HG03521 (cell line): ENCODE data around the gene CLDN7.

Source experiments
- ATAC-seq: cut with Tn5 transposase; IDR thresholded peaks from one replicate; pipeline ENCODE4 v1.9.1; 2021; ENCODE audit warnings: mild to moderate bottlenecking, moderate library complexity; ENCODE audit not compliant: unreplicated experiment

The CLDN7 gene, protein sequence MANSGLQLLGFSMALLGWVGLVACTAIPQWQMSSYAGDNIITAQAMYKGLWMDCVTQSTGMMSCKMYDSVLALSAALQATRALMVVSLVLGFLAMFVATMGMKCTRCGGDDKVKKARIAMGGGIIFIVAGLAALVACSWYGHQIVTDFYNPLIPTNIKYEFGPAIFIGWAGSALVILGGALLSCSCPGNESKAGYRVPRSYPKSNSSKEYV

GRCh38 chr17:7262192-7262934 is at the start of gene CLDN7:
Gene CLDN7 (minus strand): TSS chr17:7262478. CDS start chr17:7262043, 435 bp downstream.
- ATAC-seq = no peak

GRCh38 chr17:7311110-7311705 is 48.9 kb upstream of the CLDN7 start:
- no peak for ATAC-seq

DNA sequence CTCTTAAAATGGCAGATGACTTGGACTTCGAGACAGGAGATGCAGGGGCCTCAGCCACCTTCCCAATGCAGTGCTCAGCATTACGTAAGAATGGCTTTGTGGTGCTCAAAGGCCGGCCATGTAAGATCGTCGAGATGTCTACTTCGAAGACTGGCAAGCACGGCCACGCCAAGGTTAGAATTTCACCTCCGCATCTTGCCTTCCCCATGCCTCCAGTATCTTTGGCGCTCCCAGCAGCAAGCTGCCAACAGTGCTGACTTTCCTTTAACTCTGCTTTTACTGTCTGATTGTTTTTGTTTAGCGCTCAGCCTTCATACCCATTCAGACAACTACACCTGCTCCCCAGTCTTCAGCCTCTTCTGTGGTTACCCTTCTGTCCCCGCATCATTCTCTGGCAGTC is 47.4 kb upstream of the CLDN7 start:
- ATAC-seq = no peak

DNA sequence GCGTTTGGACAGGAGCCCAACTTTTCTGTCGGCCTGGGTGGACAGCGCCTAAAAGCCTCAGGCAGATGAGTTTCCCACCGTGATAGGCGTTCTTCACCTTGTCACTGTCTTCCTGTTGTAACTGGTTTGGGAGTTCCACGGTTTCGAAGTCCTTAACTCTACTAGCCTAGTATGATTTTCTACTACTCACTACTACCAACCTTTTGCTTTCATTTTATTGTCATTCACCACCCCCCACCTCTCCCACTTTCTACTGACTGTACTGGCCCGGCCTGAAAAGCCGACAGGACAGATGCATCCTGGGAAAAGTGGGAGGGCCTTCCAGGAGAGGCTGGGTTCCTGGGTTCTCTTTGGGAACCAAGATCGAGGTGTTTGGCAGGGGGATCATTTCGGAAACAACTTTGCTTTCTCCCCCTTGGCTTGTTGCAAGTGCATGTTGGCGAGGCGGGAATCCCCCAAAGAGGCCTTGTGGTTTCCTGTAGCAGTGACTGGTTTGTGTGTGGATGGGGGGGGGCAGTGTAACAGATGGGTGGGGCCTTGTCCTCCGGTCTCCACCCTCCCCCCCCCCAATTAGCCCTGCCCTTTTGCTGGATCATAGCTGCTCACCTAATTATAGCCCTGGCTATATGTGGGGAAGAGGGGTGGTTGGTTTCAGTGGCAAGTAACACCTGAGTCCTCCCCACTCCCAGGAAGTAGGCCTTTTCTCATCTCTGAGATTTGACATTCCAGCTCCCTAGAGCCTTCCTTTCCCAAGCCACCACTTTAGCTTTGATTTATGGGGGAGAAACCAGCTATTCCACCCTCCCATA is 46.6 kb upstream of the CLDN7 start:
- ATAC-seq = no peak

DNA sequence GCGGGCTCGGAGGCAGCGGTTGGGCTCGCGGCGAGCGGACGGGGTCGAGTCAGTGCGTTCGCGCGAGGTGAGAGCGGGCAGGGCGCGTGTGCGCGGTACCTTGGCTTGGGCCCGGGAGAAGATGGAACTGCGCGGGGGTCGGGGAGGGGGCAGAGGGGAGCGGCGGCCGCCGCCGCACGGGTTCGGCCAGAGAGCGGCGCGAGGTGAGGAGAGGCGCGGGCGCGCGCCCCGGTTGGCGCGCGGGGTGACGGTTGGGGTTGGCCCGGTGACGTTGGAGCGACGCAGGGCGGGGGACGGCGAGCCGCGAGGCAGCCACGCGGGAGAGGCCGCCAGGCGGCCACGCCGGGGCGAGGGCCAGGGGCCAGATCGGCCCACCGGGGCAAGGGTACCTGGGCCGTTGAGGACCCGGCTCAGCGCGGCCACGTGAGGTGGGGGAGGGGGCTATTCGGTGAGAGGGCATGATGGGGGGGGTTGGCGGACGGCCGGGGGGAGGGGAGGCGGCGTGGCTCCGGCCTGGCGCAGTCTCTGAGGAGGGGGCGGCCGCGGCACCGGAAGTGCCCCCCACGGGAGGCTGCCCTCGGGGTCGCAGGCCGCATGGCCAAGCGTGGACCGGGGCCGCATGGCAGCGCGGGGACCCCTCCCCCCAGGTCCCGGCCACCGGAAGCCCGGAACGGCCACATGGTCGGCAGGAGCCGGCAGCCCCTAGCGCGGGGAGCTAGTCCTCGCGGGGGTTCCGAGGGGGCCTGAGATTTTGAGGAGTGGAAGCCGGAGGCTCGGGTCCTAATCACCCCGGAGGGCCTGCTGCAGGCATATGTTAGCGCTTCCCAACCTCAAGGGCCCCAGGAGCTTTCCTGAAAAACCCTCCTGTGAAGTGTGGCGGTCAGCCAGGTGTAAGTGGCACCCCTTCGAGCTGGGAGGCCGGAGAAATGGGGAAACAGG is 45.7 kb upstream of the CLDN7 start:
- ATAC-seq = peak; percentile 3

DNA sequence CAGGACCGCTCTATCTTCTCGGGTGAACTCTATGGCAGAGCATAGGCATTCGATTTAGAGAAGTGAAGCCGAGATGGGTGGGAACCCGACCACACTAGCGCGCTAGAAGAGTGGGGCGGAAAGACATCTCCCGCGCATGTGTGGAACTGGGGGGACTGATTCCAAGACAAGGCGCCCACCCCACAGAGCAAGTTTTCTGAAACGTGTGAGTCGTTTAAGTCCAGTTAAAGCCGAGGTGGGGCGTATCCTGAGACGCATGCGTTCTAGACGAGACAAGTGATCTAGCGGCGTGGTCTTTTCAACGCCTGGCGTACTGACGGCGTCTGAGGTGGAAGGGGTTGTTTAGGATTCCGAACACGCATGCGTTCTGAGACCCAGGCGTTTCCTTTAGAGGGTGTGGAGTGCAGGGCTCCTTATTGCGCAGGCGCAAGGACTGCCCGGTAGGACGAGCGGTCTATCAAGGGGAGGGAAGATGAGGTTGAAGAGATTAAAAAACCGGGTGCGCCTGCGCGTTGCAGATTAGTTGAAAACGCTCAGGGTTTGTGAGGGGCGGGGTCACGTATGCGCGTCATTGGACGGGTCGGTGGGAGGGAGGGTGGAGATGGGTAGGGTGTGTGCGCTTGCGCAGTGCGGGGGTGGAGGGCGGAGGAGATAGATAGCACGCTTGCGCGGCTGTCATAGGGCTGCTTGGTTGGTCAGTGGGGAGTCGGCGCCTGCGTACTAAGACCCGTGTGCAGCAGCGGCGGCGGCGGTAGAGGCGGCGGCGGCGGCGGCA is 44.8 kb upstream of the CLDN7 start, which contains the start of gene EIF5A:
Gene EIF5A (plus strand): TSS at position 718 of the 775 bp plus-strand sequence. CDS start 2,008 bp downstream, outside the sequence.
- peak; percentile 69 for ATAC-seq

- ATAC-seq = no peak
Observed at GRCh38 chr17:7304179-7304578, 41.9 kb upstream of the CLDN7 start.

- ATAC-seq = no peak
Observed at GRCh38 chr17:7296189-7296861, 34.0 kb upstream of the CLDN7 start.

DNA sequence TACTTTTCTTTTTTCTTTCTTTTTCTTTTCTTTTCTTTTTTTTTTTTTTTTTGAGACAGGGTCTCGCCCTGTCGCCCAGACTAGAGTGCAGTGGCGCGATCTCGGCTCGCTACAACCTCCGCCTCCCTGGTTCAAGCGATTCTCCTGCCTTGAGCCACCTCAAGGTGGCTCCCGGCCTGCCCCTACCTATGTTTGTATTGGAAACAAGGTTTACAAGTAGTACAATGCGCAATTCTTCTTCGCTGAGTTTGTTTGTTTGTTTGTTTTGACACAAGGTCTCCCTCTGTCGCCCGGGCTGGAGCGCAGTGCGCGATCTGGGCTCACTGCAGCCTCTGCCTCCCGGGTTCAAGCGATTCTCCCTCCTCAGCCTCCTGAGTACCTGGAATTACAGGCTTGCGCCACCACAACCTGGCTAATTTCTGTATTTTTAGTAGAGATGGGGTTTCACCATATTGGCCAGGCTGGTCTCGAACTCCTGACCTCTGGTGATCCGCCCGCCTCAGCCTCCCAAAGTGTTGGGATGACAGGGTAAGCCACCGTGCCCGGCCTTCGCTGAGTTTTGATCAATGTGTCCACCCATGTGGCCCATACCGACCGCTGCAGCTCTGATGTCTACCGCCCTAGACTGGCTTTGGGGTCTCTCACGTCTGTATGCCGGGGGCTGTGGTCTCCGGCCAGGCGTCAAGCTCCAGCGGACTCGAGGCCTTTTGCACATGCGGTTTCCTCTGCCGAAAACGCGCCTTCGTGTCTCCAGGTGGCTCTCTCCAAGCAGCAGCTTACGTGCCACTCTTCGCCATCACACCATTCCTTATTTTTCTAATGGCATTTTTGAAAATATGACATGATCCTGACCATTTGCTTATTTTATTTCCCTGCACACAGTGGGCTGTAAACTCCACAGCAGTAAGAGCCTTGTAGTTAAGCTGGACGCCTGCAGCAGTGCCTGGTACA is 33.2 kb upstream of the CLDN7 start:
- no peak for ATAC-seq

DNA sequence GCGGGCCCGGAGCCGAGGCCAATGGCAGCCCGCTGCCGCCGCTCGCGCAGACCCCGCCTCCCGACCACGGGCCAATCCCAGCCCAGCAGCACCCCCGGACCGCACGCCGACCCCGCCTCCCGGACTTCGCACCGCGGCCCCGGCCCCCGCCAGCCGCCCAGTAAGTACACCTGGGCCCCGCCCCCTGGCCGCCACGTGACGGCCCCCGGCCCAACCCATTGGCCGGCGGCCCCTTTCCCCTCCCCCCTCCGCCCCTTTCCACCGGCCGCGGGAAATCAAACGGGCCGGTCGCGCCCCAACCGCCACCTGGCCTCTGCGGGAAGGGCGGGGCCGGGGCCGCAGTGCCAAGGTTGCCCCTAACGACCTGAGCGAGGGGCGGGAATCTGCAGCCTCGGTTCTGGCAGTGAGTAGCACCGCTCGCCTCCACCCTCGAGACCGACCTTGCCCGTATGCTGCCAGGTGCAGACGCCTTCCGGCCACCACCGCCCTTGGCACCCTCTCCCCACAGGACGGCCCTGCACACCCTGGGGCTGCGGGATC is 32.4 kb upstream of the CLDN7 start, which contains the start of gene YBX2:
Gene YBX2 (minus strand): TSS at position 26 of the 540 bp plus-strand sequence. CDS start 139 bp downstream, outside the sequence.
- peak; percentile 54 for ATAC-seq

DNA sequence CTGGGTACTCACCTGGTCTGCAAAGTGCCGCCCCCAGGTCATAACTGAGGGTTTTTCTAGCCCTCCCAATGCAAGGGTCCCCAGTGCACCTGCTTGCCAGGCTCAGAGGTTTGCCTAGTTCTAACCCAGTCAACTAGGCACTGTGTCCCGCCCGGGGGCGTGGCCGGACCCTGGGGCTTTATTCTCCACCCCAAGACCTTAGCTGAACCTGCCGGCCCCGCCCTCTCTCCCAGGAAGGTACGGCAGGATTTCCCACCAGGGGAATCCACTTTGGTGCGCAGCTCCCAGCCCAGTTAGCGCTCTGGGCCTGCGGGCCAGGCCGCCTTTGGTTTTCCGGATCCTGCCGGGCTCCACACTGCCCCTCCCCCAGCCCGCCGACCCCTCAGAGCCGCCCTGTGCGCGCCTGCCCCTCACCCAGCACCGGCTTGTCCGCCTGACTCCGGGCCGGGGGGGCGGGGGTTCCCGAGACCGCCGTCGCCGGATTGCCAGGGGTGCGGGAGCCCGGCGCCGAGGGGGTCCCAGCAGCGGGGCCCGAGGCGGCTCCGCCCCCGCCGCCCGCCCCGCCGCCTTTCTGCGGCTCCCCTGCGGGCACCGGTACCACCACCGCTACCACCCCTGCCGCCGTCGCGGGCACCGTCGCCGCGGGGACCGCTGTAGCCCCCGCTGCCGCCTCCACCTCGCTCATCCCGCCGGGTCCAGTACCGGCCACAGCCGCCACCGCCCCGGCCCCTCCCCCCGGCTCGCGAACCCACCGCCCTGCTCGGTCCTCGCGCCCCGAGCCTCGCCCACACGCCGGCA is 31.7 kb upstream of the CLDN7 start:
- no peak for ATAC-seq

DNA sequence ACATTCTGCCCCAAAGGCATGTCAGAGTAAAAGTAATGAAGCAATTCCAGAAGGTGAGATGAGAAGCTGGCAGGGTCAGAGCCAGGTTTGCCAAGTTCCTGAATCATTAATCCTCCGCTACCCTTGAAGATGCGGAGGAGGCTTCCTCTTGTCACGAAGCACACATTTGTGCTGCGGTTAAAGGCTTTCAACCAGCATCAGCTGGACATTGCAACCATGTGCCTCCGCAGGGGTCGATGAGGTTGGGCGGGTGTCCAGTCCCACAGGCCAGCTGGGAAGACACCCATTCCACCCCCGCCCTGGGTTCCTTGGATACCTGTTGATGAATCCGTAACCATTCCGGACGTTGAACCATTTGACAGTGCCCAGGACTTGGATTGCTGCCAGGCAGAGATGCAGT is 30.9 kb upstream of the CLDN7 start:
- no peak for ATAC-seq

- ATAC-seq = no peak
Observed at GRCh38 chr17:7292729-7293128, 30.5 kb upstream of the CLDN7 start.

- ATAC-seq = no peak
Observed at GRCh38 chr17:7292194-7292593, 29.9 kb upstream of the CLDN7 start.

DNA sequence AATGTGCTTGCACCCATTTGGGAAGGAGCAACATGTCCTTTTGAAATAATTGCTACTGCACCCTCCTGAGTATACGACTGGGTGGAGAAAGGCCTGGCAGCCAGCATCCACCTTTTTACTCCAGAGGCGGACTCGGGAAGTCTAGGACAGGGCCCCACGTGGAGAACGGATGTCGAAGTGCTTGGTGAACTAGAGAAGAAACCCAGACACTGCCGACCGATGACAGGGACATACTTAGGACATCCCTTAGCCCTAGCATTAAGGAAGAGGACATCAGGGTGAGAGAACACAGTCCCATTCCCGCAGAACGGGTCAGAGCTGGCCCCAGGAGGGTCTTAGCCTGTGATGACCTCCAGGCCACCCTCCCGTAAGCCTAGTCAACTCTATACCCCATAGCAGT is 28.4 kb upstream of the CLDN7 start:
- ATAC-seq = no peak

DNA sequence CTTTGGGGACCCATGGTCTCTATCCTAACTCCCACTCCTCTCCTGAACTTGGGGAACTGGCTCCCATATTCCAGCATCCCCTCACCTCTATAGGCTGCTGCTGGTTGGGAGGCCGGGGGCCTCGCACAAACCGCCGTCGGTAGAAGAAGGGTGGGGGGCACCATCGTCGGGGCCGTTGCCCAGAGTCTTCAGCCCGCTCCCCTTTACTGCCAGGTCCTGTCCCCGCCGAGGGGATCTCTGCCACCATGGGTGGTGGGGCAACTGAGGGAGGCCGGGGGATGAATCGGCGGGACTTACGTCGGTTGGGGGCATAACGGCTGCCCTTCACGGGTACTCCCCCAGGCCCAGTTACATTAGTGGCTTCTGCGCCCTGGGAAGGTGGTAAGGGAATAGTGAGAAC is 27.9 kb upstream of the CLDN7 start:
- ATAC-seq = no peak
